Gastrocnemius medialis (tissue), 4 donors: ENCODE measurements around the gene AKNA. TPM values are rescaled to one million over a fixed set of nuclear protein-coding genes. Genes with fewer than 3 reads are reported as not detected.

Experiments
- ATAC-seq, 2 donors: fragments of 150-250 bp; one replicate each; pipeline ENCODE4 v1.9.1; 2016
- DNase-seq, 2 donors: peaks; one replicate each; pipeline ENCODE4 v3.0.0-alpha.2; 2019
- H3K27ac ChIP-seq, 4 donors: fragments of 200-600 bp; sonication (generic); 1 replicate in 1 of 4; 2 replicates in 3 of 4; pipeline ENCODE4 v1.5.1; 2016 to 2018; ENCODE audit warnings: mild to moderate bottlenecking in 2 of 4, moderate library complexity in 1 of 4
- H3K27me3 ChIP-seq, 3 donors: fragments of 200-600 bp; sonication (generic) in 2 of 3; 1 replicate in 1 of 3; 2 replicates in 2 of 3; pipeline versions ENCODE4 v1.5.1 to v1.6.0; 2016 to 2019; ENCODE audit warnings: mild to moderate bottlenecking in 1 of 3, moderate library complexity in 1 of 3
- H3K36me3 ChIP-seq, 2 donors: fragments of 200-600 bp; sonication (generic) in 1 of 2; one replicate each; pipeline ENCODE4 v1.5.1; 2017 to 2018
- H3K4me1 ChIP-seq, 2 donors: fragments of 200-600 bp; sonication (generic) in 1 of 2; one replicate each; pipeline ENCODE4 v1.5.1; 2016 to 2017; ENCODE audit warnings: mild to moderate bottlenecking in 2 of 2
- H3K4me3 ChIP-seq, 4 donors: fragments of 200-600 bp; sonication (generic) in 3 of 4; 1 replicate in 1 of 4; 2 replicates in 3 of 4; pipeline ENCODE4 v1.5.1; 2016 to 2019; ENCODE audit warnings: mild to moderate bottlenecking in 2 of 4
- H3K9me3 ChIP-seq, 3 donors: fragments of 200-600 bp; sonication (generic) in 2 of 3; 1 replicate in 1 of 3; 2 replicates in 2 of 3; pipeline ENCODE4 v1.5.1; 2016 to 2019
- CTCF ChIP-seq, 5 experiments: fragments of 450-650 bp in 3 of 5; fragments of 200-600 bp in 2 of 5; sonication (generic) in 2 of 5; IDR thresholded peaks in 4 of 5; conservative IDR thresholded peaks in 1 of 5; 1 replicate in 4 of 5; 2 replicates in 1 of 5; pipeline ENCODE4 v1.5.1; 2016 to 2019; ENCODE audit warnings: antibody characterized with exemption in 5 of 5, mild to moderate bottlenecking in 3 of 5, moderate library complexity in 3 of 5
- POLR2A ChIP-seq, 2 donors: fragments of 450-650 bp; IDR thresholded peaks; one replicate each; pipeline ENCODE4 v1.6.1; 2017; ENCODE audit warnings: antibody characterized with exemption in 2 of 2, mild to moderate bottlenecking in 2 of 2, moderate library complexity in 2 of 2
- in situ Hi-C, 4 donors: fragments of 200-750 bp; cut with MboI; loops; one replicate each; pipeline versions ENCODE4 v1.15.0 to v1.8.0; 2017; ENCODE audit warnings: low sequenced_read_pairs in 4 of 4
- intact Hi-C: fragments of 100-400 bp; cut with DNase I; formaldehyde crosslinking; loops from one replicate; pipeline ENCODE4 v1.15.1; 2023; ENCODE audit warnings: low total_unique reads
- total RNA-seq, 4 donors: library from RNA; depleted of rRNA; stranded (reverse); fragments of >200 nt; gene quantifications; one replicate each; pipeline versions ENCODE4 v1.1.0 to v1.2.3, GENCODE V29; 2016

AKNA gene
- total RNA-seq, 4 donors from 2014 or later, result 2.8 to 5.7 (median 3.8) TPM

GRCh38 chr9:114372921-114373448 is 14.8 kb downstream of the AKNA start:
- in situ Hi-C loops (no loop called here), intact Hi-C loops (no loop called here)
- Histone ChIP-seq H3K4me3 (no peak overlapping the region), H3K9me3 (no peaks in the 10 kb centered on the region), H3K4me1 (peaks cover 0 to 5% of the 10 kb centered on the region in 2 donors), H3K27me3 (no peaks in the 10 kb centered on the region), H3K36me3 (no peaks in the 10 kb centered on the region), H3K27ac (peak overlapping the region in 2 of 4 donors; percentile 6 to 7)
- DNase-seq, result peak in 1 of 2 donors; percentile 61
- TF ChIP-seq CTCF (IDR thresholded peaks at IDR 0.05 in 4 of 5, conservative IDR thresholded peaks at IDR 0.05 in 1 of 5), result no peak
- TF ChIP-seq POLR2A (IDR thresholded peaks at IDR 0.05), result no peak
- ATAC-seq, result peak in 1 of 2 donors; percentile 35

GRCh38 chr9:114371973-114372917 is 15.5 kb downstream of the AKNA start:
- Histone ChIP-seq H3K9me3 (no peaks in the 10 kb centered on the region), H3K27ac (peak overlapping the region in 2 of 4 donors; percentile 6 to 7), H3K27me3 (no peaks in the 10 kb centered on the region), H3K4me3 (no peak overlapping the region), H3K4me1 (peaks cover 0 to 5% of the 10 kb centered on the region in 2 donors), H3K36me3 (no peaks in the 10 kb centered on the region)
- ATAC-seq, result peak; percentile 24 to 32
- intact Hi-C loops (no loop called here), in situ Hi-C loops (no loop called here)
- peak in 1 of 2 donors; percentile 39 for DNase-seq
- TF ChIP-seq CTCF (IDR thresholded peaks at IDR 0.05 in 4 of 5, conservative IDR thresholded peaks at IDR 0.05 in 1 of 5) (no peak), POLR2A (IDR thresholded peaks at IDR 0.05) (no peak)

- peaks cover 0 to 5% of the 10 kb centered on the region in 2 donors for H3K4me1 ChIP-seq
- H3K4me3 ChIP-seq, result no peak overlapping the region
- no peaks in the 10 kb centered on the region for H3K9me3 ChIP-seq
- H3K27me3 ChIP-seq, result no peaks in the 10 kb centered on the region
- no peak for DNase-seq
- intact Hi-C loops (no loop called here), in situ Hi-C loops (no loop called here)
- ATAC-seq, result no peak
- no peak overlapping the region for H3K27ac ChIP-seq
- no peak for TF ChIP-seq POLR2A (IDR thresholded peaks at IDR 0.05)
- no peak for TF ChIP-seq CTCF (IDR thresholded peaks at IDR 0.05 in 4 of 5, conservative IDR thresholded peaks at IDR 0.05 in 1 of 5)
- no peaks in the 10 kb centered on the region for H3K36me3 ChIP-seq
Measured at GRCh38 chr9:114371343-114371944, 16.3 kb downstream of the AKNA start.

GRCh38 chr9:114370968-114371320 is 16.8 kb downstream of the AKNA start:
- no peak for TF ChIP-seq POLR2A (IDR thresholded peaks at IDR 0.05)
- TF ChIP-seq CTCF (IDR thresholded peaks at IDR 0.05 in 4 of 5, conservative IDR thresholded peaks at IDR 0.05 in 1 of 5), result no peak
- Histone ChIP-seq H3K27me3 (no peaks in the 10 kb centered on the region), H3K4me3 (no peak overlapping the region), H3K36me3 (no peaks in the 10 kb centered on the region), H3K4me1 (peaks cover 0 to 5% of the 10 kb centered on the region in 2 donors), H3K9me3 (no peaks in the 10 kb centered on the region), H3K27ac (no peak overlapping the region)
- in situ Hi-C loops, result no loop called here
- intact Hi-C loops, result no loop called here
- DNase-seq (no peak), ATAC-seq (no peak)
